ENCODE data around the gene DESI2.

The DESI2 gene

DNA sequence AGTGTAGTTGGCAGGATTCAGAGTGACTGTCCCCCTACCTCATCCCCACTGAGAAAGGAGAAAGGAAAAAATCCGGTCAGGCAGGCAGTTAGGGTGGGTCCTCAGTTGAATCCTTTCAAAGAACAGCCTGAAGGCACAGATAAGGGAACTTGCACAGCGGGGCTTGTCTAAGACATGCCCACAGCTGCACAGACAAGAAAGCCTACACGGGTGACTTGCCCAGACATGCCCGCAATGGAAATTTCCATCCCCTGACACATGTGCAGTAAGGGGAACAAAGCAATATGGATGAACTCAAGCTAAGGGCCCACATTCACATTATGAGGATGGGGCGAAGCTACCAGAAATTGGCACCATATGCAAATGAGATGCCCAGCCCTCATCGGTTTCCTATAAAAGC, 82.5 kb downstream of the DESI2 start (continued):
- TF ChIP-seq, protein P1, sequence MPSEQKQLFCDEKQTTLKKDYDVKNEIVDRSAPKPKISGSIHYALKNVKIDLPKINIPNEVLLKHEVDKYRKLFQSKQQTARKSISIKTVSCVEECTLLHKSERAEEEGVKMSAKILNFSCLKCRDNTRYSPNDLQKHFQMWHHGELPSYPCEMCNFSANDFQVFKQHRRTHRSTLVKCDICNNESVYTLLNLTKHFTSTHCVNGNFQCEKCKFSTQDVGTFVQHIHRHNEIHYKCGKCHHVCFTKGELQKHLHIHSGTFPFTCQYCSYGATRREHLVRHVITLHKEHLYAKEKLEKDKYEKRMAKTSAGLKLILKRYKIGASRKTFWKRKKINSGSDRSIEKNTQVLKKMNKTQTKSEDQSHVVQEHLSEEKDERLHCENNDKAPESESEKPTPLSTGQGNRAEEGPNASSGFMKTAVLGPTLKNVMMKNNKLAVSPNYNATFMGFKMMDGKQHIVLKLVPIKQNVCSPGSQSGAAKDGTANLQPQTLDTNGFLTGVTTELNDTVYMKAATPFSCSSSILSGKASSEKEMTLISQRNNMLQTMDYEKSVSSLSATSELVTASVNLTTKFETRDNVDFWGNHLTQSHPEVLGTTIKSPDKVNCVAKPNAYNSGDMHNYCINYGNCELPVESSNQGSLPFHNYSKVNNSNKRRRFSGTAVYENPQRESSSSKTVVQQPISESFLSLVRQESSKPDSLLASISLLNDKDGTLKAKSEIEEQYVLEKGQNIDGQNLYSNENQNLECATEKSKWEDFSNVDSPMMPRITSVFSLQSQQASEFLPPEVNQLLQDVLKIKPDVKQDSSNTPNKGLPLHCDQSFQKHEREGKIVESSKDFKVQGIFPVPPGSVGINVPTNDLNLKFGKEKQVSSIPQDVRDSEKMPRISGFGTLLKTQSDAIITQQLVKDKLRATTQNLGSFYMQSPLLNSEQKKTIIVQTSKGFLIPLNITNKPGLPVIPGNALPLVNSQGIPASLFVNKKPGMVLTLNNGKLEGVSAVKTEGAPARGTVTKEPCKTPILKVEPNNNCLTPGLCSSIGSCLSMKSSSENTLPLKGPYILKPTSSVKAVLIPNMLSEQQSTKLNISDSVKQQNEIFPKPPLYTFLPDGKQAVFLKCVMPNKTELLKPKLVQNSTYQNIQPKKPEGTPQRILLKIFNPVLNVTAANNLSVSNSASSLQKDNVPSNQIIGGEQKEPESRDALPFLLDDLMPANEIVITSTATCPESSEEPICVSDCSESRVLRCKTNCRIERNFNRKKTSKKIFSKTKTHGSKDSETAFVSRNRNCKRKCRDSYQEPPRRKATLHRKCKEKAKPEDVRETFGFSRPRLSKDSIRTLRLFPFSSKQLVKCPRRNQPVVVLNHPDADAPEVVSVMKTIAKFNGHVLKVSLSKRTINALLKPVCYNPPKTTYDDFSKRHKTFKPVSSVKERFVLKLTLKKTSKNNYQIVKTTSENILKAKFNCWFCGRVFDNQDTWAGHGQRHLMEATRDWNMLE (tag by site-specific recombination; conservative IDR thresholded peaks at IDR 0.05; ENCODE audit: low read depth): peak; percentile 39; the same call in 1 of the 2 replicates
- peak; percentile 92; the same call in 1 of the 2 replicates for TF ChIP-seq TRIM28 (IDR thresholded peaks at IDR 0.05; ENCODE audit: borderline replicate concordance, low read length)
- no peak for TF ChIP-seq SALL2 (tag by site-specific recombination; IDR thresholded peaks at IDR 0.05; ENCODE audit: borderline replicate concordance)
- 0 out of 2 replicates have a peak, but pooled peaks have one; percentile 6 for TF ChIP-seq ZNF677 (tag by site-specific recombination; IDR thresholded peaks at IDR 0.05)
- TF ChIP-seq, protein P2, sequence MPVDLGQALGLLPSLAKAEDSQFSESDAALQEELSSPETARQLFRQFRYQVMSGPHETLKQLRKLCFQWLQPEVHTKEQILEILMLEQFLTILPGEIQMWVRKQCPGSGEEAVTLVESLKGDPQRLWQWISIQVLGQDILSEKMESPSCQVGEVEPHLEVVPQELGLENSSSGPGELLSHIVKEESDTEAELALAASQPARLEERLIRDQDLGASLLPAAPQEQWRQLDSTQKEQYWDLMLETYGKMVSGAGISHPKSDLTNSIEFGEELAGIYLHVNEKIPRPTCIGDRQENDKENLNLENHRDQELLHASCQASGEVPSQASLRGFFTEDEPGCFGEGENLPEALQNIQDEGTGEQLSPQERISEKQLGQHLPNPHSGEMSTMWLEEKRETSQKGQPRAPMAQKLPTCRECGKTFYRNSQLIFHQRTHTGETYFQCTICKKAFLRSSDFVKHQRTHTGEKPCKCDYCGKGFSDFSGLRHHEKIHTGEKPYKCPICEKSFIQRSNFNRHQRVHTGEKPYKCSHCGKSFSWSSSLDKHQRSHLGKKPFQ (tag by site-specific recombination; IDR thresholded peaks at IDR 0.05): no peak

GRCh38 chr1:244735876-244736561, 83.1 kb downstream of the DESI2 start:
- Histone ChIP-seq H3K4me1 (ENCODE audit: control insufficient read depth, insufficient read depth, low read length) (no peaks in the 10 kb centered on the region), H3K27ac (ENCODE audit: extremely low read depth, low read depth, low read length) (peak overlapping the region; percentile 3; the same call in 1 of the 2 replicates)

More at GRCh38 chr1:244735876-244736561, 83.1 kb downstream of the DESI2 start:
- POLR2A ChIA-PET: interaction anchor here (0.6 kb wide), 1 partner anchor 122 kb away, joined by 4 read pairs; no protein-coding TSS in a partner anchor
- CTCF ChIA-PET: interaction anchor here (1.2 kb wide), 1 partner anchor 12 kb away, joined by 5 read pairs; no protein-coding TSS in a partner anchor
- Histone ChIP-seq H3K4me3 (ENCODE audit: low read depth, low read length) (no peak overlapping the region), H3K9me3 (ENCODE audit: control insufficient read depth, insufficient read depth, low read depth, low read length) (no peaks in the 10 kb centered on the region), H3K36me3 (ENCODE audit: control insufficient read depth in 2 of 2, insufficient read depth in 1 of 2, low read length in 2 of 2) (no peaks in the 10 kb centered on the region)
- TF ChIP-seq ZNF302 (tag by site-specific recombination; IDR thresholded peaks at IDR 0.05; ENCODE audit: low read depth) (no peak), KLF16 (tag by site-specific recombination; IDR thresholded peaks at IDR 0.05) (no peak), ZNF654 (tag by site-specific recombination; IDR thresholded peaks at IDR 0.05; ENCODE audit: low read depth) (no peak), GLI2 (tag by site-specific recombination; IDR thresholded peaks at IDR 0.05; ENCODE audit: borderline replicate concordance, low read depth) (no peak), ZNF521 (tag by site-specific recombination; IDR thresholded peaks at IDR 0.05) (no peak), ZNF404 (tag by site-specific recombination; IDR thresholded peaks at IDR 0.05) (no peak), OSR2 (tag by site-specific recombination; IDR thresholded peaks at IDR 0.05) (no peak), REPIN1 (tag by site-specific recombination; IDR thresholded peaks at IDR 0.05; ENCODE audit: low read depth) (no peak), ZNF658 (tag by site-specific recombination; IDR thresholded peaks at IDR 0.05) (no peak), PRDM1 (tag by site-specific recombination; IDR thresholded peaks at IDR 0.05) (no peak)
- TF ChIP-seq, protein P3, sequence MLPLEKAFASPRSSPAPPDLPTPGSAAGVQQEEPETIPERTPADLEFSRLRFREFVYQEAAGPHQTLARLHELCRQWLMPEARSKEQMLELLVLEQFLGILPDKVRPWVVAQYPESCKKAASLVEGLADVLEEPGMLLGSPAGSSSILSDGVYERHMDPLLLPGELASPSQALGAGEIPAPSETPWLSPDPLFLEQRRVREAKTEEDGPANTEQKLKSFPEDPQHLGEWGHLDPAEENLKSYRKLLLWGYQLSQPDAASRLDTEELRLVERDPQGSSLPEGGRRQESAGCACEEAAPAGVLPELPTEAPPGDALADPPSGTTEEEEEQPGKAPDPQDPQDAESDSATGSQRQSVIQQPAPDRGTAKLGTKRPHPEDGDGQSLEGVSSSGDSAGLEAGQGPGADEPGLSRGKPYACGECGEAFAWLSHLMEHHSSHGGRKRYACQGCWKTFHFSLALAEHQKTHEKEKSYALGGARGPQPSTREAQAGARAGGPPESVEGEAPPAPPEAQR (tag by site-specific recombination; IDR thresholded peaks at IDR 0.05): no peak
- TF ChIP-seq, protein P4, sequence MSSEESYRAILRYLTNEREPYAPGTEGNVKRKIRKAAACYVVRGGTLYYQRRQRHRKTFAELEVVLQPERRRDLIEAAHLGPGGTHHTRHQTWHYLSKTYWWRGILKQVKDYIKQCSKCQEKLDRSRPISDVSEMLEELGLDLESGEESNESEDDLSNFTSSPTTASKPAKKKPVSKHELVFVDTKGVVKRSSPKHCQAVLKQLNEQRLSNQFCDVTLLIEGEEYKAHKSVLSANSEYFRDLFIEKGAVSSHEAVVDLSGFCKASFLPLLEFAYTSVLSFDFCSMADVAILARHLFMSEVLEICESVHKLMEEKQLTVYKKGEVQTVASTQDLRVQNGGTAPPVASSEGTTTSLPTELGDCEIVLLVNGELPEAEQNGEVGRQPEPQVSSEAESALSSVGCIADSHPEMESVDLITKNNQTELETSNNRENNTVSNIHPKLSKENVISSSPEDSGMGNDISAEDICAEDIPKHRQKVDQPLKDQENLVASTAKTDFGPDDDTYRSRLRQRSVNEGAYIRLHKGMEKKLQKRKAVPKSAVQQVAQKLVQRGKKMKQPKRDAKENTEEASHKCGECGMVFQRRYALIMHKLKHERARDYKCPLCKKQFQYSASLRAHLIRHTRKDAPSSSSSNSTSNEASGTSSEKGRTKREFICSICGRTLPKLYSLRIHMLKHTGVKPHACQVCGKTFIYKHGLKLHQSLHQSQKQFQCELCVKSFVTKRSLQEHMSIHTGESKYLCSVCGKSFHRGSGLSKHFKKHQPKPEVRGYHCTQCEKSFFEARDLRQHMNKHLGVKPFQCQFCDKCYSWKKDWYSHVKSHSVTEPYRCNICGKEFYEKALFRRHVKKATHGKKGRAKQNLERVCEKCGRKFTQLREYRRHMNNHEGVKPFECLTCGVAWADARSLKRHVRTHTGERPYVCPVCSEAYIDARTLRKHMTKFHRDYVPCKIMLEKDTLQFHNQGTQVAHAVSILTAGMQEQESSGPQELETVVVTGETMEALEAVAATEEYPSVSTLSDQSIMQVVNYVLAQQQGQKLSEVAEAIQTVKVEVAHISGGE (tag by site-specific recombination; conservative IDR thresholded peaks at IDR 0.05; ENCODE audit: low read depth): no peak

Measured in HEK293 (cell line).